HepG2 (cell line): ENCODE measurements around the gene KLHL40. TPM values are rescaled to one million over a fixed set of nuclear protein-coding genes. Genes with fewer than 3 reads are reported as not detected.

Experiments
- GTF3A ChIP-seq: sonication (generic); formaldehyde crosslinking; conservative IDR thresholded peaks from 2 replicates; pipeline ENCODE4 v1.4.0; 2020; ENCODE audit warnings: mild to moderate bottlenecking, missing genetic modification reagents
- KDM5A ChIP-seq: fragments of 200-600 bp; sonication (generic); IDR thresholded peaks from 2 replicates; pipeline ENCODE4 v1.7.0; 2018; ENCODE audit warnings: antibody characterized with exemption, mild to moderate bottlenecking, low read length, borderline replicate concordance
- KDM5B ChIP-seq: sonication (generic); formaldehyde crosslinking; IDR thresholded peaks from 2 replicates; pipeline ENCODE4 v1.4.0; 2020; ENCODE audit warnings: missing genetic modification reagents, mild to moderate bottlenecking, borderline replicate concordance
- MXD3 ChIP-seq: IDR thresholded peaks from 2 replicates; pipeline ENCODE4 v1.6.1; 2016; ENCODE audit warnings: mild to moderate bottlenecking, missing biosample characterization, missing genetic modification reagents
- MXI1 ChIP-seq: IDR thresholded peaks from 3 replicates; pipeline ENCODE4 v1.6.1; 2012; ENCODE audit warnings: low read depth, low read length, inconsistent platforms, borderline replicate concordance
- NFIC ChIP-seq: IDR thresholded peaks from 2 replicates; pipeline ENCODE4 v1.6.1; 2012; ENCODE audit warnings: mild to moderate bottlenecking, low read length, inconsistent platforms
- NR2C2 ChIP-seq: sonication (generic); formaldehyde crosslinking; IDR thresholded peaks from 2 replicates; pipeline ENCODE4 v1.4.0; 2020; ENCODE audit warnings: missing genetic modification reagents, mild to moderate bottlenecking, moderate library complexity, borderline replicate concordance
- RBM22 ChIP-seq: fragments of 200-400 bp; formaldehyde crosslinking; optimal IDR thresholded peaks from 2 replicates; pipeline ENCODE3; 2017; ENCODE audit warnings: mild to moderate bottlenecking, low read length, moderate library complexity
- RXRB ChIP-seq: IDR thresholded peaks from 2 replicates; pipeline ENCODE4 v1.6.1; 2016; ENCODE audit warnings: borderline replicate concordance, missing genetic modification reagents, missing compliant biosample characterization
- SCMH1 ChIP-seq: sonication (generic); formaldehyde crosslinking; IDR thresholded peaks from 2 replicates; pipeline ENCODE4 v1.9.0; 2021; ENCODE audit warnings: missing genetic modification reagents, mild to moderate bottlenecking, borderline replicate concordance
- SKIL ChIP-seq: sonication (generic); formaldehyde crosslinking; IDR thresholded peaks from 2 replicates; pipeline ENCODE4 v1.8.0; 2022; ENCODE audit warnings: missing genetic modification reagents, mild to moderate bottlenecking, moderate library complexity, borderline replicate concordance
- SYNCRIP ChIP-seq: fragments of 200-400 bp; formaldehyde crosslinking; IDR thresholded peaks from 2 replicates; pipeline ENCODE4 v1.6.1; 2018; ENCODE audit warnings: mild to moderate bottlenecking, low read depth, low read length; ENCODE audit not compliant: insufficient read depth
- TAF1 ChIP-seq: sonication (generic); formaldehyde crosslinking; IDR thresholded peaks from 2 replicates; pipeline ENCODE4 v1.4.0; 2020; ENCODE audit warnings: missing genetic modification reagents
- TRIM24 ChIP-seq: sonication (generic); formaldehyde crosslinking; IDR thresholded peaks from 2 replicates; pipeline ENCODE4 v1.8.0; 2022; ENCODE audit warnings: mild to moderate bottlenecking, missing genetic modification reagents
- ZBTB14 ChIP-seq: sonication (generic); formaldehyde crosslinking; IDR thresholded peaks from 2 replicates; pipeline ENCODE4 v1.4.0; 2020; ENCODE audit warnings: missing genetic modification reagents
- ZFP36 ChIP-seq: fragments of 150-350 bp; IDR thresholded peaks from 2 replicates; pipeline ENCODE4 v1.6.1; 2018; ENCODE audit warnings: borderline replicate concordance, low read length, low read depth; ENCODE audit not compliant: partially characterized antibody
- ZMAT3 ChIP-seq: sonication (generic); formaldehyde crosslinking; conservative IDR thresholded peaks from 2 replicates; pipeline ENCODE4 v1.7.0; 2021; ENCODE audit warnings: missing genetic modification reagents
- ZNF121 ChIP-seq: sonication (generic); formaldehyde crosslinking; IDR thresholded peaks from 2 replicates; pipeline ENCODE4 v1.5.0; 2020; ENCODE audit warnings: mild to moderate bottlenecking, missing genetic modification reagents
- ZNF24 ChIP-seq: fragments of 450-650 bp; IDR thresholded peaks from 2 replicates; pipeline ENCODE4 v1.6.1; 2017; ENCODE audit warnings: antibody characterized with exemption, mild to moderate bottlenecking
- ZNF296 ChIP-seq: sonication (generic); formaldehyde crosslinking; conservative IDR thresholded peaks from 2 replicates; pipeline ENCODE4 v1.5.0; 2020; ENCODE audit warnings: mild to moderate bottlenecking, missing genetic modification reagents
- ZNF343 ChIP-seq: sonication (generic); formaldehyde crosslinking; IDR thresholded peaks from 2 replicates; pipeline ENCODE4 v1.4.0; 2020; ENCODE audit warnings: mild to moderate bottlenecking, missing genetic modification reagents
- ZNF589 ChIP-seq: sonication (generic); formaldehyde crosslinking; conservative IDR thresholded peaks from 2 replicates; pipeline ENCODE4 v1.8.0; 2022; ENCODE audit warnings: mild to moderate bottlenecking, moderate library complexity, missing genetic modification reagents
- ZNF672 ChIP-seq: sonication (generic); formaldehyde crosslinking; IDR thresholded peaks from 2 replicates; pipeline ENCODE4 v1.8.1; 2022; ENCODE audit warnings: missing genetic modification reagents
- ZNF841 ChIP-seq: sonication (generic); formaldehyde crosslinking; IDR thresholded peaks from 2 replicates; pipeline ENCODE4 v1.8.1; 2023; ENCODE audit warnings: missing genetic modification reagents, borderline replicate concordance
- polyA plus RNA-seq, 8 experiments: library from polyadenylated mRNA; depleted of rRNA in 3 of 8; stranded (reverse) in 7 of 8; unstranded in 1 of 8; fragments of >200 nt; fragmentation: Illumina TruSeq in 4 of 8; extraction: Trizol in 4 of 8; gene quantifications; 2 replicates each; pipeline versions ENCODE4 v1.2.1 to v1.2.3, GENCODE V29; 2011 to 2016; ENCODE audit warnings: low read depth in 4 of 8, missing spikeins in 1 of 8, mixed read lengths in 1 of 8; ENCODE audit not compliant: insufficient read depth in 1 of 8
- total RNA-seq, 5 experiments: library from RNA; depleted of rRNA; stranded (reverse); fragments of >200 nt; fragmentation: Illumina TruSeq; extraction: Trizol; gene quantifications; 2 replicates each; pipeline ENCODE4 v1.2.3, GENCODE V29; 2016; ENCODE audit warnings: low read depth in 1 of 5
- TF ChIP-seq, protein P1 (sequence below): sonication (generic); formaldehyde crosslinking; IDR thresholded peaks from 2 replicates; pipeline ENCODE4 v1.4.0; 2020; ENCODE audit warnings: missing genetic modification reagents

KLHL40 gene
- total and polyA plus RNA-seq, 2 of the 13 experiments (the other 11 are each of a cell fraction or from before 2014, with no cell fraction given) = not detected

- no peak for TF ChIP-seq KDM5A
- TF ChIP-seq GTF3A (CRISPR knock-in tag) = no peak
- TF ChIP-seq NFIC = peak; percentile 58; the same call in 1 of the 2 replicates
- no peak for TF ChIP-seq ZFP36
- TF ChIP-seq KDM5B (CRISPR knock-in tag) = no peak; the same call in 1 of the 2 replicates
- TF ChIP-seq ZNF589 = 0 out of 2 replicates have a peak, but pooled peaks have one; percentile 64
- peak; percentile 74 for TF ChIP-seq NR2C2 (CRISPR knock-in tag)
- TF ChIP-seq ZNF24 = no peak
- TF ChIP-seq, protein P1, sequence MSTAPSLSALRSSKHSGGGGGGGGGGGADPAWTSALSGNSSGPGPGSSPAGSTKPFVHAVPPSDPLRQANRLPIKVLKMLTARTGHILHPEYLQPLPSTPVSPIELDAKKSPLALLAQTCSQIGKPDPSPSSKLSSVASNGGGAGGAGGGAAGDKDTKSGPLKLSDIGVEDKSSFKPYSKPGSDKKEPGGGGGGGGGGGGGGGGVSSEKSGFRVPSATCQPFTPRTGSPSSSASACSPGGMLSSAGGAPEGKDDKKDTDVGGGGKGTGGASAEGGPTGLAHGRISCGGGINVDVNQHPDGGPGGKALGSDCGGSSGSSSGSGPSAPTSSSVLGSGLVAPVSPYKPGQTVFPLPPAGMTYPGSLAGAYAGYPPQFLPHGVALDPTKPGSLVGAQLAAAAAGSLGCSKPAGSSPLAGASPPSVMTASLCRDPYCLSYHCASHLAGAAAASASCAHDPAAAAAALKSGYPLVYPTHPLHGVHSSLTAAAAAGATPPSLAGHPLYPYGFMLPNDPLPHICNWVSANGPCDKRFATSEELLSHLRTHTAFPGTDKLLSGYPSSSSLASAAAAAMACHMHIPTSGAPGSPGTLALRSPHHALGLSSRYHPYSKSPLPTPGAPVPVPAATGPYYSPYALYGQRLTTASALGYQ = peak; percentile 88; the same call in 1 of the 2 replicates
- TF ChIP-seq SCMH1 (CRISPR knock-in tag) = no peak
- TF ChIP-seq SYNCRIP = no peak
- no peak for TF ChIP-seq ZBTB14 (CRISPR knock-in tag)
- TF ChIP-seq ZNF841 (CRISPR knock-in tag) = no peak
- TF ChIP-seq TRIM24 (CRISPR knock-in tag) = no peak
- 0 out of 2 replicates have a peak, but pooled peaks have one; percentile 10 for TF ChIP-seq ZNF343 (CRISPR knock-in tag)
- TF ChIP-seq TAF1 (CRISPR knock-in tag) = no peak
- peak; percentile 94 for TF ChIP-seq RXRB (CRISPR knock-in tag)
- no peak for TF ChIP-seq ZNF672 (CRISPR knock-in tag)
- peak; percentile 12; the same call in 1 of the 2 replicates for TF ChIP-seq ZNF121 (CRISPR knock-in tag)
- TF ChIP-seq SKIL (CRISPR knock-in tag) = peak; percentile 53; the same call in 1 of the 2 replicates
- TF ChIP-seq ZNF296 (CRISPR knock-in tag) = peak; percentile 89
- TF ChIP-seq MXI1 = peak; percentile 61; the same call in 1 of the 3 replicates
- TF ChIP-seq RBM22 = no peak
- 0 out of 2 replicates have a peak, but pooled peaks have one; percentile 19 for TF ChIP-seq MXD3 (CRISPR knock-in tag)
- 0 out of 2 replicates have a peak, but pooled peaks have one; percentile 46 for TF ChIP-seq ZMAT3 (CRISPR knock-in tag)
These were observed 47.0 kb downstream of the KLHL40 start (continued) for GRCh38 chr3:42732196-42732828.
